AG04450 (cell line): Measurements from ENCODE around the gene OR51G1. TPM values are rescaled to one million over a fixed set of nuclear protein-coding genes. Genes with fewer than 3 reads are reported as not detected.

Experiments used
- CTCF ChIA-PET: fragments of 300-600, 350-600 bp; formaldehyde crosslinking; extraction: SDS; loops from one replicate; lab custom pipeline; 2022; ENCODE audit warnings: antibody characterized with exemption, inconsistent platforms; lab: Charles Lee
- POLR2A ChIA-PET: fragments of 350-600 bp; formaldehyde crosslinking; extraction: SDS; loops from one replicate; lab custom pipeline; 2021; ENCODE audit warnings: antibody characterized with exemption, inconsistent platforms; lab: Yijun Ruan, JAX
- DNase-seq: peaks from one replicate; pipeline ENCODE4 v3.0.0-alpha.2; 2011; ENCODE audit warnings: low read depth, low spot score
- H3K27ac ChIP-seq: one replicate; pipeline ENCODE4 v1.5.1; 2012; ENCODE audit warnings: low read depth, low read length, control low read depth
- H3K27me3 ChIP-seq: one replicate; pipeline ENCODE4 v1.6.0; 2012; ENCODE audit warnings: low read length; ENCODE audit not compliant: control insufficient read depth, insufficient read depth
- H3K4me3 ChIP-seq: 2 replicates; pipeline ENCODE4 v1.5.1; 2011; ENCODE audit warnings: mild to moderate bottlenecking, low read depth, low read length, control low read depth
- H3K9me3 ChIP-seq: 2 replicates; pipeline ENCODE4 v1.5.1; 2012; ENCODE audit warnings: low read length; ENCODE audit not compliant: control insufficient read depth, insufficient read depth
- CTCF ChIP-seq: IDR thresholded peaks from 2 replicates; pipeline ENCODE4 v1.5.1; 2011; ENCODE audit warnings: low read depth, low read length, control low read depth, inconsistent platforms
- polyA plus RNA-seq: library from polyadenylated mRNA; depleted of rRNA; stranded (reverse); fragments of >200 nt; gene quantifications from 2 replicates; pipeline ENCODE4 v1.2.3, GENCODE V29; 2011

Gene OR51G1
- polyA plus RNA-seq, 1 experiment, result not detected

- Histone ChIP-seq H3K4me3 (no peak within 1 kb of the TSS), H3K27me3 (no peaks in the 10 kb centered on the region), H3K27ac (no peak within 1 kb of the TSS), H3K9me3 (no peaks in the 10 kb centered on the region)
- CTCF ChIA-PET, result interaction anchor here (1.2 kb wide), 1 partner anchor 176 kb away, joined by 3 read pairs; no protein-coding TSS in a partner anchor
- TF ChIP-seq CTCF, result no peak
- DNase-seq, result no peak
- POLR2A ChIA-PET, result no interaction called here
Observed at GRCh38 chr11:4947505-4947904, 23.4 kb upstream of the OR51G1 start, which contains the start of gene OR51A4. Gene OR51A4 (minus strand): TSS chr11:4947605. CDS start chr11:4947100, 505 bp downstream.

GRCh38 chr11:4936745-4937144 is 12.6 kb upstream of the OR51G1 start:
- ChIA-PET CTCF (no interaction called here), POLR2A (no interaction called here)
- TF ChIP-seq CTCF, result no peak
- no peaks in the 10 kb centered on the region for H3K9me3 ChIP-seq
- no peaks in the 10 kb centered on the region for H3K27me3 ChIP-seq
- no peak for DNase-seq
- H3K4me3 ChIP-seq, result no peak overlapping the region
- no peak overlapping the region for H3K27ac ChIP-seq

- TF ChIP-seq CTCF, result no peak
- no peak overlapping the region for H3K27ac ChIP-seq
- POLR2A ChIA-PET, result interaction anchor here (0.6 kb wide), 1 partner anchor 103 kb away, joined by 15 read pairs; no protein-coding TSS in a partner anchor
- CTCF ChIA-PET, result no interaction called here
- H3K4me3 ChIP-seq, result no peak overlapping the region
- no peak for DNase-seq
- no peaks in the 10 kb centered on the region for H3K27me3 ChIP-seq
- H3K9me3 ChIP-seq, result no peaks in the 10 kb centered on the region
Observed at GRCh38 chr11:4932751-4933150, 8.6 kb upstream of the OR51G1 start.

GRCh38 chr11:4926608-4927007 is 2.5 kb upstream of the OR51G1 start:
- POLR2A ChIA-PET, result no interaction called here
- peak; percentile 1 for DNase-seq
- H3K9me3 ChIP-seq, result no peaks in the 10 kb centered on the region
- H3K27ac ChIP-seq, result no peak overlapping the region
- no peak for TF ChIP-seq CTCF
- CTCF ChIA-PET, result interaction anchor here (1.4 kb wide), 1 partner anchor 299 kb away, joined by 4 read pairs; no protein-coding TSS in a partner anchor
- no peaks in the 10 kb centered on the region for H3K27me3 ChIP-seq
- no peak overlapping the region for H3K4me3 ChIP-seq

GRCh38 chr11:4922304-4922703 is 1.8 kb downstream of the OR51G1 start:
- POLR2A ChIA-PET, result no interaction called here
- no peak overlapping the region for H3K4me3 ChIP-seq
- CTCF ChIA-PET, result no interaction called here
- H3K27ac ChIP-seq, result no peak overlapping the region
- no peaks in the 10 kb centered on the region for H3K27me3 ChIP-seq
- H3K9me3 ChIP-seq, result no peaks in the 10 kb centered on the region
- TF ChIP-seq CTCF, result no peak
- DNase-seq, result no peak
